GM18873 (cell line): Measurements from ENCODE around the gene THBS3.
A peak's percentile ranks its signal among the peaks of the same experiment; 100 is the strongest.
"Not testable (repeated sequence)": the region's sequence is repeated elsewhere in the genome, so short reads cannot be mapped to it uniquely, and the experiment has no call there.

ENCODE experiments used
- ATAC-seq: cut with Tn5 transposase; IDR thresholded peaks from one replicate; pipeline ENCODE4 v1.9.1; 2021; ENCODE audit warnings: mild to moderate bottlenecking, moderate library complexity, moderate number of reproducible peaks; ENCODE audit not compliant: unreplicated experiment, low FRiP score

The THBS3 gene

GRCh38 chr1:155209312-155209721 lies 1.6 kb upstream of the THBS3 start:
- ATAC-seq = no peak

GRCh38 chr1:155208541-155209311 lies 1.0 kb upstream of the THBS3 start, which contains the start of gene MTX1:
Gene MTX1, plus strand, starts transcription at chr1:155208695. Its CDS starts 110 bp downstream, at chr1:155208805.
- peak; percentile 58 for ATAC-seq

GRCh38 chr1:155206891-155207805 lies 549 bp downstream of the THBS3 start:
- no peak for ATAC-seq

DNA sequence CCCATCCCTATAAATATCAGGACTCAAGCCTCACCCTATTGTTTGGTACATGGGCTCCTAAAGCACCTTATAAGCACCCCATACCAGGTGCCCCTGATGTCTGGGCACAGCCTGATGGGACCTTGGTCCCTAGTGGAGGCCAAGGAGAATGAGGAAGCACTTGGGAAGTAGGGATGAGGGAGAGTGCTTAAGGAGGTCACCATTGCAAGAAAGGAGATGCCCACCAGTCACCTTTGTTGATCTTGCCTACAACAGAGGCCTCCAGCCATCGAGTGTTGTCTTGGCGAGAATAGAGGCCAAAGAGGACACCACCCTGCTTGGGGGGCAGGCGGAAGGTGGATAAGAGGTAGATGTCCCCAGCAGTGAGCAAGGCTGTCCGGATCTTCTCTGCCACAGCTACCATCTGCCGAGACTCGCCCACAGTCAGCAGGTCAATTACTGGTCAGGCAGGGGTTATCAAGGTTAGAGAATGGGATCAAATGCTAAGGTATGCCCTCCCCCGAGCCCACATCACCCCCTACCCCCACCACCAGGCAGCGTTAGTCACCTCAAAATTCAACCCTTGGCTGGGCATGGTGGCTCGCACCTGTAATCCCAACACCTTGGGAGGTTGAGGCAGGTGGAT lies 1.6 kb downstream of the THBS3 start:
- no peak for ATAC-seq

DNA sequence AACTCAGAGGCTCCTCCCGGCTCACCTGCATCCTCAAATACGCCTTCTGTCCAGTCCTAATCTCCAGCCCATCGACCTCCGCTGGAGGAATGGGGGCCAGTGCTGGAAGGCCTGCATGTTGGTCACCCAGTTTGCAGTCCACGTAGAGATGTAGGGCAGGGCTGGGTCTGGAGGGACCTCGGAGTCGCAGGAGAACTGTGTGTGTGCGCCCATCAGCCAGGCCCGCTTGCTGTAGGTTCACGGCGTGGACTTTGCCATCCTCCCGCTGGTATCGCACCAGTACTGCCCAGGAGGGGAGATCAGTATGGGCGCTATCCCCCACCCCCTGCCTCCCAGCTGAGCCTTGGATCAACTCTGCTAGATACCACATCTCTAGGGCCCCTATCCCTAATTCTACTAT lies 2.7 kb downstream of the THBS3 start:
- no peak for ATAC-seq

DNA sequence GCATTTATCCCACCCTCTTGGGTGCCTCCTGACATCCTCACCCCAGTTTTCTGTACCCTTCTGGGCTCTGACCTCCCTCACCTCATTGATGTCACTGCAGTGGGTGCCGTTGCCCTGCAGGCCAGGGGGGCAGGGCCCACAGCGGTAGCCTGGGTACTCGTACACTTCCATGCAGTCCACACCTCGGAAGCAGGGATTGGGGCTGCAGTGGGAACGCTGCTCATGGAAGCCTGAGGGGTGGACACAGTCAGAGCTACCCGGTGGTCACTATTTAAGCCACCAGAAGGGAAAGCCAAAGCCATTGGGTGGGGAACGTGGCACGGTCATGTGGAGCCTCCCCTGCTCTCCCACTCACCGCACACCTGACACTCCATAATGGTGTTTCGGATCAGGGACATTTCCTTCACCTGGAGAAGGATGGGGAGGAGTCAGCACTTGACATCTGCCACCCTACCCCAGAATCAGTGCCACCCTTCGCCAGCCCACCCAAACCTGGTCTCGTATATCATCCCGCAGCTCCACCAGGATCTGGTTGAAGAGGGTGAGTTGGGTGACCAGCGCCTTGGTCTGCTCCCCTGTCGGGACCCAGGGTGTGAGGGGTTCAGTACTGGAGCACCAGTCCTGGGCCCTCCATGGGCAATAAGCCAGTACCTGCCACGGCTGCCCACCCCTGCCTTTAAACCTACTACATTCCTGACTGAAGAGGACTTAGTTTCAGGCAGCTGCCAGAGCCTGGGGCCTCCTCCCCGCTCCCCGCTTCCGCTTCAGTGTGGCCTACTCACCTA lies 4.8 kb downstream of the THBS3 start:
- ATAC-seq = no peak

DNA sequence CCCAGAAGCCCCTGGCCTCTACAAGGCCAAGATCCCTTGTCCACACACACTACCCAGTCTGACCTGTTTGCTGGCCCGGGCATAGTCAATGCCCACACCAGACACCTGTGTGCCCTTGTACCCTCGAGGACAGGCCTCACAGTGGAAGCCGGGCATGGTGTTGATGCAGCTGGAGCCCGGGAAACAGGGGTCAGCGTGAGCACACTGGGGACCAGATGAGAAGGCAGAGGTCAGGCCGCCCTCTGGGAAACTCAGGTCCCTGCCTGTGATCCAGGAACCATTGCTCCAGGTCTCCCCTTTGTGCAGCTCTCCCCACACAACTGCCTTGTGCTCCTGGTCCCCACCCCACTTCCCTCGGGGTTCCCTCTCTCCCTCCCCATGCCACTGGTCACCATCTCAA lies 5.5 kb downstream of the THBS3 start:
- no peak for ATAC-seq

DNA sequence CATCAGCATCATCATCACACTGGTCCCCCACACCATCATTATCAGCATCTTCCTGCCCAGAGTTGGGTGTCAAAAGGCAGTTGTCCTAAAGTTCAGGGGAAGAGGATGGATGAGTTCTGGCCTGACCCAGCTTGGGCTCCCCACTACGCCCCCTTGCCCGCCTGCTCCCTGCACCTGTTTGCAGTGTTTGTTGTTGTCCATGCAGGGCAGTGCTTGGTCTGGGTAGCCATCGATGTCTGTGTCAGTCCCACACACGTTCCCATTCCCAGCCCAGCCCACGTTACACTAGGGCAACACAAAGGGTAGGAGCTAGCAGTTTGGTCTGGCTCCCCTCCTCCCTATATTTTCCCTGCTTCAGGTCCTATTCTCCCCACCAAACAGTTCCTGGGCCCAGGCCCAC lies 6.8 kb downstream of the THBS3 start:
- no peak for ATAC-seq

GRCh38 chr1:155199792-155200191 lies 7.9 kb downstream of the THBS3 start:
- no peak for ATAC-seq

GRCh38 chr1:155198547-155198906 lies 9.2 kb downstream of the THBS3 start:
- ATAC-seq = no peak

- no peak for ATAC-seq
These were observed 9.7 kb downstream of the THBS3 start for GRCh38 chr1:155197901-155198546.

DNA sequence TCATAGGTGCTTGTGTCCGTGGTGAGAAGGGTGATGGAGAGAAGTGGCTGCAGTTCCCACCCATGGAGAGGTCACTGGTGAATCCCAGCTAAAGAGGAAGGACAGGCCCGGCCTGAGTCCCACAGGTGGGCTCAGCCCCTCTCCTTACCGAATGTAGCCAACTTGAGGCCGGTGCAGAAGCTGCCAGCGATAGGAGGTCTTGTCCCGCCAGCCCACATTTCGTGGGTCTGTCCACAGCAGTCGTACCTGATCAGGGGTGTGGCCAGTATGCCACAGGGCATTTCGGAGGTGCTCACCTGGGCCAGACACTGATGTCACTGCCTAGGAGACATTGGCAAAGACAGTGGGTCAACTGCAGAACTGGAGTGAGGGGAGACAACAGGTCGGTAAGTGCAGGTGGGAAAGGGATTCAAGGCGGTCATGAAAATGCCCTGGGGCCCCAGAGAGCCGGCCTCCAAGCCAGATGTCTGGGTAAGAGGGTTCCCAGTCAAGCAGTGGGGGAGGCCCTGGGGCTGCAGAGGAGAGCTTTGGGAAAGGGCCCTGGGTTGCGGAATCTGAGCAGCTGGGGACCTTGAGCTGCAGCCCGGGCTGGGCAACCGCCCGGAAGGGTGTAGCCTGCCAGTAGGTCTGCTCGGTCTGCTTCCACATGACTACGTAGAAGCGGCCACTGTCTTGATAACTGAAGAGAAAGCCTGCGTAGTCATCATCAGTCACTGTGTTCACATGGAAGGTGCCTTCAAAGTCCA lies 10.6 kb downstream of the THBS3 start:
- ATAC-seq = no peak

DNA sequence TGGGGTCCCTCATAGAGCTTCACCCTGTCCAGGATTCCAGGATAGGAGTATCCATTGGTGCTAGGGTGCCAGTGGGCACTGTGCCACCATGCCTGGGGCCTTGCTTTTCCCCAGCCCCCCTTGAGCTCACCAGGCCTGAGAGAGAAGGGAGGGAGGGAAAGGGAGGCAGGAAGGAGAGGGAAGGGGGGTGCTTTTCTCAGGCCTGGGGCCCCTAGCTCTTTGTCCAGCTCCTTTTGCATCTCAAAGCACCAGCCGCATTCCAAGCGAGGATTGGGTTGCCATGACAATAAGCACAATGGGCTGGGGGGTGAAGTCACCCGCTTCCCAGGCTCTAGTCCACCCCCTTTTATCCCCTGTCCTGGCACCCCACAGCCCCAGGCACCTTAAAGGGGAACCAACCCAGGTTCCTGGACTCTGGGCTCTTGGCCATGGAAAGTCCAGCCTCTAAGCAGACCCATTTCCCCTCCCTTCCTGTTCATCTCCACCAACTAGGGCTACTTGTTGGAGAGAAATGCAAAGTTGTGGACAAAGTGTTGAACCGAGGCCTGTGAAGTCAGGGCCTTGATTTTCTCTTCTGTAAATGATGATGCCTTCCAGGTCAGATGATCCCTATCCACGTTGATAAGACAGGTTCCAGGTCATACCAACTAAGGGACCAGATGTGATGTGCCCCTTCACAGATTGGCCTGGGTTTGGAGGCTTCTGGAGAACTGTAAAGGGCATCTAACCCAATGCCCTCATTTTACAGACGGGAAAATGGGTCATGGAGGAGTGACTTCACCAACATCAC lies 11.4 kb downstream of the THBS3 start:
- ATAC-seq = no peak

DNA sequence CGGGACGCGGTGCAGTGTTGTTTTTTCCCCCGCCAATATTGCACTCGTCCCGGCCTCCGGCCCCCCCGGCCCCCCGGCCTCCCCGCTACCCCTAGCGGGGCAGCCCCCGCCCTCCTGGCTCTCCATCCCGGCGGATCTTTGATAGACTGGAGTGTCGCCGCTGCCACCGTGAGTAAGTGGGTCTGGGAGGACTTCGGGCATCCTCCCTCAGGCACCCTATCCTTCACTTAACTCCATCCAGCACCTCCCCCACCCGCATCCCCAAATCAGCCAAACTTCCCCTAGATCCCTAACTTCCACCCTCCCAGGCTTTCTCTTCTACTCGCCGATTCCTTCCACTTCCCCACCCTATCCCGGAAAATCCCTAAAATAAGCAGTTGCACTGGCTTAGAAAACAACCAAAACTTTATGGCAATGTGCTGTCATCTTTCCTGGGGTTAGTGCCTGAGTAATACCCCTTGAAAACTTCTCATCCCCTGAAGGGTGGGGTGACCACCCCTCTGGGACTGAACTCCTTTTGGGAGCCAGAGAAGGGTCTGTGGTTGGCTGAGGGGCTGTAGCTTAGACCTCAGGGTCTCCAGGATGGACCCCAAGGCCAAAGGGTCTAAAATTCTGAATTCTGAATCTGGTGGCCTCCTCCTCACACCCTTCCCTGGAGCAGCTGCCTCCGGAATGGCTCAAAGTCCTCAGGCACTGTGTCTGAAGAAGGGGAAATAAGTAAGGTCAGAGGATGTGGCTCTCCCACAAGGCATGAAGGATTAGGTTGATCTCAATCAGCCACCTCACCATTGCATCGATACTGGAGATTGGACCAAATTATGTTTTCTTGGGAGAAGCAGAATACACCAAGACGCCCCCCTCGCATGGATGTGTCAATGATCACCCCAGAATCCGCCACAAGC lies 12.2 kb downstream of the THBS3 start:
- ATAC-seq = no peak

DNA sequence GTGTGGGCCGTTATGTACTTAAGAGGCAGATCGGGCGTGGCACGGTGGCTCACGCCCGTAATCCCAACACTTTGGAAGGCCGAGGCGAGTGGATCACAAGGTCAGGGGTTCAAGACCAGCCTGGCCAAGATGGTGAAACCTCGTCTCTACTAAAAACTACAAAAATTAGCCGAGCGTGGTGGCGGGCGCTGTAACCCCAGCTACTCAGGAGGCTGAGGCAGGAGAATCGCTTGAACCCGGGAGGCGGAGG lies 13.8 kb downstream of the THBS3 start:
- ATAC-seq = not testable (repeated sequence)

GRCh38 chr1:155193275-155193990 lies 14.3 kb downstream of the THBS3 start:
- no peak for ATAC-seq
